T follicular helper cell (primary cell): ENCODE measurements around the gene STK35.

Experiments
- DNase-seq: peaks from one replicate; pipeline ENCODE4 v3.0.0-alpha.2; 2020; ENCODE audit warnings: low read depth

The STK35 gene

DNA sequence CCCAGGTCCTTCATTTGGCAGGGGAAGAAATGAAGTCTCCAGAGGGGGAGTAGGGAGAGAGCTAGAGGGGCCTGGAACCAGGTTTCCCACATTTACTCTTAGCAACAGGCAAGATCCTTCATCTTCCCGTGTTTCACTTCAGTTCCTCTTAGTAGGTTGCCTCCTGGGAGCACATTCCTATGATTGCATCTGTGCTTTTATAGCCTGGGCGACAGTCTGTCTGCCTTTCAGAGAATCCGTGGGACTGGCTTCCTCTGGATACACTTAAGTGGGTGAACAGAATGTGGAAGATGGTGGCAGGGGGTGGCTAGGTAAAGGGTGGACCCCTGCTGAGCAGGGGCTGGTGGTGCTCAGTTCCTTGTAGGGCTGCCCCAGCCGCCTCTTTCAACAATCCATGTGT, 33.4 kb downstream of the STK35 start:
- DNase-seq, result no peak

DNA sequence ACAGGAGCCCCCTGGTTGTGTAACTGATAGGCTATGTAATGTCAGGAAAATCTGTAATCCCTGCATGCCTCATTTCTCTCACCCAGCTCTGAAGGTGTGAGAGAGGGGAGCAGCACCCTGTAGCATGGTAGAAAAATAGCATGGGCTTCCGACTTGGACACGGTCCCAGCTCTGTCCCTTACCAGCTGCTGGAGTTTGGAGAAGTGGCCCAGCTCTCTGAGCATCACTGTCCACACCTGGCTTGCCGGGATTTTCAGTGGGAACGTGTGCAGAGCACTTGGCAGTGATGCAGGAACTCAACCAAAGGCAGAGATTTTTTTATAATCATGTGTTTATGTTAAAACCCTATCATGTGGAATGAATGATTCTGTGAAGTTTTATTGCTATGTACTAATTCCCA, 34.6 kb downstream of the STK35 start:
- DNase-seq, result no peak

DNA sequence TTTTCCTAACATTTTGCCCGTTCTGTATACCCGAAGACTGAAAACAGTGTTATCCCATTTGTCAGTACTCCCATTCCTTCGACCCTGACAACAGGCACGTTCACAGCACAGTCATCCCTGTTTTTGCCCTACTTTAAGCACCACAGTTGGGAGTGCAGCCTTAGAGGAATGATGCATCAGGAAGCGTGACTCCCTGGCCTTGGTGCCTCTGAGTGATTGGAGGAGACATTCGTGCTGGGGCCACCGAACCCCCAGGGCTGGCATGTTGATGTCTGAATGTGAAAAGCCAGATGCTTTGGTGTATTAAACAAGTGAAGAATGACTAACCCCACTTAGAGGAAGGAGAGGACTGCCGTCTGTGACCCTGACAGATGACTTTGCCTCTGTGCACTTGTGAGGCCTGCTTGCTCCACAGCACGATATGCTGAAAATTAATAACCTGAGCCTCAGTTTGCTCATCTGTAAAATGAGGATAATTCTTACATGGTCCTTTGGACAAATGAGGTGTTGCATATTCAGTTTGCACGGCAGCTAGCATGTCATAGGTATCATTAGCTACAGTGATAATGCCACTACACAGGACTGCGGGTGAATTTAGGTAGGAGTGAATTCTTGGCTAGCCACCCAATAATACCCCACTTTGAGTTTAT, 36.0 kb downstream of the STK35 start:
- DNase-seq, result no peak

DNA sequence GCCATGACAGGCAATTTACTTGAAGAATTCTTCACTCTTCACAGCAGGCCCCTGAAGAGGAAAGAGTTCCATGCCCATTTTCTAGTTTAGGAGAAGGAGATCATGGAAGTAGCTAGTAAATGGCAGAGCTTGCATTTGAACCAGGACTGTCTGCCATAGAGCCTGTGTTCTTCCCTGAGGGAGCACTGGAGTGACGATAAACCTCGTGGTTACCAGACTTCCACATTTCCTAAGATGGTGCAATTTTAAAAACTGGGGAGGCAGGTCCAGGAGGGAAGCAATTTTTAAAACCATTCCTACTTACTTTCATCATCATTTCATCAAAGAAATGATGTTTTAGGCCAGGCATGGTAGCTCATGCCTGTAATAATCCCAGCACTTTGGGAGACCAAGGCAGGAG, 36.8 kb downstream of the STK35 start:
- DNase-seq, result no peak

DNA sequence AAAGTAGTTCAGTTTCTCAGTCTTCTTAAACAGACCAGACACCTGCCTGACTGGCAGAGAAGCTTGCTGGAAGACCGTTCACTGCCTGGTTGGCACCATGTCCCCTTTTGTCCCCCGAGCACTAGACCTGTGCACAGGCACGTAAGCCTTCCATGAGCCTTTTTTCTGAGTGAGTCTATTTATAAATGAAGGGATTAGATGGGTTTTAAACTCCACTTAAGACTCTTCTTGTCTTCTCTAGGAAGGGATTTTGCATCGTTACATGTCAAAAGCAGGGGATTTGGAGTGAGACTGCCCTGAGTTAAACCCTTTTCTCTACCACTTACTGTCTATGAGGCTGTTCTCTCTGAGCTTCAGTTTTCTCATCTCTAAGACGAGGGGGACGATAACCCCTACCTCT, 37.6 kb downstream of the STK35 start:
- DNase-seq, result no peak

DNA sequence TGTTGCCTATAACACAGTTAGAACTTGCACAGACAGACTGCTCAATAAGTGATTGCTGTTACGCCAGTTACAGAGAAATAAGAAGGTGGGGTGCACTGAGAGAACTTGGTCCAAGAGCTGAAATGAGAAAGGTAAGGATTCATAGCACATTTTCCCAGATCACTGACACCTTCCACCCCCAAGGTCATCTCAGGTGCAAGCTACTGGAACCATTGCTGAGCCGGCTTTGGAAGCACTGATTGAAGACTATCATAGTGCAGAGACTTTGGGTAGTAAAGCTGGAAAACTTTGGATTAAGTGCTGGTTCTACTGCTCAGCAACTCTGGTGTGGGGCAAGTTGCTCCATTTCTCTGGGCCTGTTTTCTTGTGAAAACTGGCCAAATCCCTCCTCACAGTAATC, 38.1 kb downstream of the STK35 start:
- DNase-seq, result no peak

DNA sequence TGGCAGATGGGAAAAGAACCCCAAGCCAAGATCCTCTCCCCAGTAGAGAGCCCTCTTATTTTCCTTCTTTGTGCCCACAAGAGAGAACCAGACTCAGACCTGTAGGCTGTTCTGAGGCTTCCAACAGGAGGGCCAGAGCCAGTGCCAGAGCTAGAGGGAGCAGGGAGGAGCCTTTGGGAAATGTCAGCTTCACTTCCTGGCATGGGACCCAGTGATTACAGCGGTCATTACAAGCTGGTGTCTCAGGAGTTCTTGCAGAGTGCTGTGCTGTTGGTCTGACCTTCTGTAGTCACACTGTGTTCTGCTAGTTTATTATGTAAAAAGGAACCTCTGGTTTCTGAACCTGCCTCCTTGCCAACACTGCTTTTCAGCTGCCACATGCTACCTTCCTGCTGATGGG, 38.9 kb downstream of the STK35 start:
- no peak for DNase-seq

DNA sequence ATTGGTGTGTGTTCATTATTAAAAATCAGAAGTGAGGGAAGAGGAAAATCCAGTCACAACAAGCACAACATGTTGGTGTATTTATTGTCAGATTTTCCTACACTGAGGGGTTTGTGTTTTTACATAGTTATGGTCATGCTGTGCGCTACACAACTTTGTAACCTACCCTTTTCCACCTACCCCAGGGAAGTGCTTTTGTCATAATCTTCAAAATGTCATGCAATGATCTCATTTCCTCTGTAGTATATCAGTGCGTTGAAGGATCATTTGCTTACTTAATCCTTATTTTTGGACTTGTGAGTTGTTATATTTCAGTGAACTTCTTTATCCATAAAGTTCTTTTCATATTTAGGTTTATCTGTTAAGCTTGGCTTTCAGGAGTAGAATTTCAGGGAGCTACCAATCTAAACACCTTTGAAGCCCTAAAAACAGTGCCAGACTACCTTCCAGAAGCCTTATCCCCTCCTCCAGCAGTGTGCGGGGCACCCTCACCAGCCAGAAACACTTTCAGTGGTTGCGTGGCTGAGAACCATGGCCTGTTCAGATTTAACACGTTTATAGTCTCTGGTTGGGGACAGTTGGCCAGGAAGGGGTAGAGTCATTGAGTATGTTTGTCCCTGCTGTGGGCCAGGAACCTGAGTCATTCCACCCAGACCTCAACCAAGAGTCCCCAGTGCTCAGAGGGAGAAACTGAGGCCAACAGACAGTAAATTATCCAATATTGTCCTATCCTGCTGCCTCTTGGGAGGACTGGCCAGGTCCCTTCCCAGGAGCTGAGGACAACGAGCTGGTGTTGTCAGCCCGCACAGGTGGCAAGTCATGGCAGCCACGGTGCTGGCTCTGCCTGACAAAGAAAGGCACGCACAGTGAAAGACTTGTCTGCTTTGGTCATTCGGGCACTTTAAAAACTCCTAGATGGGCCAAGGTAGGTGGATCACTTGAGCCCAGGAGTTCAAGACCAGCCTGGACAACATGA, 40.3 kb downstream of the STK35 start:
- no peak for DNase-seq

DNA sequence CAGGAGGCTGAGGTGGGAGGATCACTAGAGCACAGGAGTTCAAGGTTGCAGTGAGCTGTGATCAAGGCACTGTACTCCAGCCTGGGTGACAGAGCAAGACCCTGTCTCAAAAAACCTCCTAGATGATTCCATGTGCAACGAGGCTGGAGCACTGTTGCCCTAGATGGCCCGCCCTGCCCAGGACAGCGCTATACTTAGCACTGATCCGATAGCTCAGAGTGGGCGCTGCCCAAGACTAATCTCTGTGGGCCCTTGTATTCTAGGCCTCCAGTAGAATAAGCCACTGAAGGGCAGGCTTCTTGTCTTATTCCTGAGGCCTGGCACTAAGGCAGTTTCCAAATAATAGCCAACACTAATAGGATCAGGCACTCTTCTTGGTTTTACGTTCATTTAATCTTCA, 41.0 kb downstream of the STK35 start:
- no peak for DNase-seq

DNA sequence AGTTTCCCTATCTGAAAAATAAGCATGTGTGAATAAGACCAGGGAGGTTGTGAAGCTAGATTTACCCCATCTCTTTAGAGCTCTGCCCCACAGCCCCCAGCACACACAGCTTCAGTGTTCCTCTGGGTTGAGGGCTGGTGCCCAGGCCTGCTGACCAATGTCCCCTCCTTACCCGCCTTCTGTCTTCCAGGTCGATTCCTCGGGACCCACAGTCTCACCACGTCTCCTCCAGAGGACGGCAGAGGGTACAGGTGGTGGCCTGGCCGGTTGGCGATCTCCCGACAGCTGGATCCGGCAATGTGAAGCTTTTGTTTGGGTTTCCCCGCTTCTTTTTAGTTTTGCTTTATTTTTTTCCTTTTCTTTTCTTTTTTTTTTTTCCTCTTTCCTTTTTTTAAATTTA, 42.0 kb downstream of the STK35 start:
- DNase-seq, result no peak

DNA sequence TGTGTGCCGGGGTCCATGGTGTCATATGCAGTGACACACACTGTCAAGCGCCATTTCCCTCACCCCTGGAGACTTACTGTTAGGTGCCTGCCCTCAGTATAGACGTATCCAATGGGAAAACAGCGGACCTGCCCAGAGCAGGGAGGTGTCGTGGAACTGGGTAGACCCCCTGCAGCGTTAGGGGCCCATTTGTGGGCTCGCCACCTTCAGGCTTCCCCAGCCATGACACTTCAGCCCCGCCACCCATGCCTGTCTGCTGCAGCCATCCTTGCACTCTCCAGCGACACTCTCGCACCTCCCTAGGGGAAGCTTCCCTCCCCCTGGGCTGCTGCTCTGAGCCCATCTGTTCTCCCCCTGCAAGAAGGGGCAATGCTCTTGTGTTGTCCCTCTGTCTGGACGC, 43.2 kb downstream of the STK35 start:
- DNase-seq, result no peak

DNA sequence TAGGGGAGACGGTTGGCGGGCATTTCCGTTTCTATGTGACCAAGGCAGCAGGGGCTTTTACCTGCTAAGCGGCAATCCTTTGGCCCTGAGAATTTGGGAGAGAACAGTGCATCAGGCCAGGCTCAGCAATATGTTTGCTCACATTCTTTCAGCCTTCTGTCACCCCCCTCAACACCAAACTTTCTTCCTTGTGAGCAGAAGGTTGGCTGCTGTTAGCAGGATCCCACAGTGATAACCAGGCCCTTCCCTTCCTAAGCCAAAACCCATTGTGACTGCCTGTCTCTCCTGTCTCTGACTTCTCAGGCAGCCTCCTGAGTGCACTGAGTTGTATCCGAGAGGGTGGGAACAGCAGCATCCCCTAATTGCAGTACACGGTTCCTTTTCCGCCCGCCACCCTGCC, 43.7 kb downstream of the STK35 start:
- no peak for DNase-seq

DNA sequence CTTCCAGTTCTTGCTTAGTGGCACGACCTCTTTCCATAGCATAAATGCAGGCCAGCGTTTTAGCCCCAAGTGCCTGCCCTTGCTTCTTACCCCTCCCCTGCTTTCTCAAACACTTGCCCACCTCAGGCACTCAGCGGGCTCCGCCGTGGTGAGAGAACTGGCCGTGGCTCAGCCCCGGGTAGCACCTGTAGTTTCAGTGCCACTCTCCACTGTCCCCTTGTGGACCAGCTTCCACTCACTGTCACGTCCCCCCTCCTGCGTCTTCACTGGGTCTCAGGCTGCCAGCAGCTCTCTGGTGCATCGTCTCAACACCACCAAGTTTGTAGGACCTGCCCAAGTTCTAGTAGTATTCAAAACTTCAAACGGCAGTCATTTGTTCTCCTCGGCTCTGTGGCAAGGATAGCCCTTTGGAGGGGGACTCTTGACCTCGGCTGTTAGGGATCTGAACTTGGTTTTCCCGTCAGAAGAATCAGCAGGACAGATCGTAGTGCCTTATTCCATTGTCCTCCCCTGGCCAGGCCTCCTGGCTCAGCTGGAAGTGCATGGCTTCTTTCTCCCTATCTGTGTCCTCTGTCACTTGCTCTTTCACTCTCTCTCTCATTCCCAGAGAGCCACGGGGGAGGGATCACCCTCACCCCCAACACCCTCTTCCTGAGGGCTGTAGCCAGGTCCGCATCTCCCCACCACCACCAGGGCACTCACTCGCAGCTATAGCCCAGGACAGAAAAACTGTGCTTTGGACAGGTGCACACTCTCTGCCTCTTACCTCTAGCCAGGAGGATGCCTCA, 44.6 kb downstream of the STK35 start:
- no peak for DNase-seq

DNA sequence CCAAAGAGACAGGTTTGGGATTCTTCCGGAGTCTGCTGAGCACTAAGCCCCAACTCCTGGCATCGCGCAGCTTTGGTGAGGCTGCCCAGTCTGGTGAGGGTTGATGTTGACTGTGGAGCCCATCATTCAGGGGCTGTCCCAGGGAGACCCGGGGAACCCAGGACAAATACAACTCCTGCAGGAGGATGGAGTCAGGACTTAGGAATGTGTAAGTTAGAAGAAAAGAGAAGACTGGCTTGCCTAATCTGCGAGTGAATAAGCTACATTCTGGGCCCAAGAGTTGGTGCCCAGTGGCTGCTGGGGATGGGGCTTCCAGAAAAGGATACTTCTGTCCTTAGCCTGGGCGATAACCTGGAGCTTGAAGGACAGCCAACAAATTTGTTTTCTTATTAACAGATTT, 47.9 kb downstream of the STK35 start:
- DNase-seq, result no peak

DNA sequence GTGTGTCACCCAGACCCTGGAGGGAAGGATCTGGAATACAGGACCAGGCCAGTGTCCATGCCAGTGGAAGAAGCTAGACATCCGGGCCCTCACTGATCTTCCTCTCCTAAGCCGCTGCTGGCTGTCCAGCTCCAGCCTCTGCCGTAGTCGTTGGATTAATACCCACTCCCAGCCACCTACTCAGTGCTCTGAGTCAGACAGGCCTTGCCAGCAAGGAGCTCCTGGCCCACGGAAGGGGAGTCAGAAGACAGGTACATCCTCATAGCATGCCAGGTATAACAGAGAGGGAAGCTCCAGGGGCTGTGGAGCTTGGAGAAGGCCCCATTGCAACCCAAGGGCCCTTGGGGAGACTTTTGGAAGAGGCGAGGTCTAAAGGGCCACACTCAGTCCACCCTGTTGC, 49.0 kb downstream of the STK35 start:
- DNase-seq, result no peak

DNA sequence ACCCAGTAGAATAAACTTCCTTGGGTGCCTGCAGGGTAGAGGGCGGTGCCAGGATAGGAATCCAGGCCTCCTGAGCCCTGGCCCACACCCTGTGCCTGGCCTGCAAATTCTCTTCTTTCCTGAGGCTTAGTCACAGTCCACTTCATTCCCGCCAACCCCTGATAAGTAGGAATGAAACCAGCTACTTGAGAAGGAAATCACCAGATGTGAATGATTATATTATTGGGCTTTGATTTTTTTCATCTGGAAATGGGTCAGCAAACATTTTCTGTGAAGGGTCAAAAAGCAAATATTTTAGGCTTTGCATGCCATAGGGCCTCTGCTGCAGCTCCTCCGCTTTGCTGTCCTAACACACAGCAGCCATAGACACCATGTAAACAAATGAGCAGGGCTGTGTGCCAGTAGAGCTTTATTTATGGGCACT, 50.2 kb downstream of the STK35 start:
- no peak for DNase-seq

DNA sequence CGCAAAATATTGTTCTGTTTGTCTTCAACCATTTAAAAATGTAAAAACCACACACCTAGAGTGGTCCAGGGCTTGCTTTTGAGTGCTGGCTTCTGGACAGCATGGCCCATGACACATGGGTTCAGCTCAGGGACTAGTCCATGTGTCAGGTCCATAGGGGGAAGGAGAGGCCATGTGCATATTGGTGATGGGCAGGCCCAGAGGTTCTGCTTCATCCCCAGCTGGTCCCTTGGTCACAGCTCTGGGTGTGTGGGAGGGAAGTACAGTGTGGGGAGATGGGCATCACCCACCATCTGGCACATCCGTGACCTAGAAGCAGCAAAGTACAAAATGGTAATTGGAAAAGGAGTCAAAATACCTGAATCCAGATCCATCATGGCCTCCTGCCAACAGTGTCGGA, 50.7 kb downstream of the STK35 start:
- DNase-seq, result no peak

DNA sequence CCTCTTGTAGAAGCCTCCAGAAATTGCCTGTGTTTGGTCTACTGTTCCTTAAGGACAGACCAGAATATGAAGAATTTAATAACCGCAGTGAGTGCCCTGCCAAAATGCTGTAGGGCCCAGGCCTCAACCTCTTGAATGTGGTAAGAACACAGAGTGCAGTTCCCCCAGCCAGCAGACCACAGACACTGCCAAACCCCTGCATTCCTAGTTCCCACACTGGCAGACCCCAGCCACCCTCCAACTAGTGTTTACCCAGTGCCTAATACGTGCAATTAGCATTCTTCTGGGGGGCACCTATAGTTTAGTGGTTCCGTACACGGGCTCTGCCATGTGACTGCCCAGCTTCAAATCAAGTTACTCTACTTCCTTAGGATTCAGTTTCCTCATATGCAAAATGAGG, 51.7 kb downstream of the STK35 start:
- no peak for DNase-seq

DNA sequence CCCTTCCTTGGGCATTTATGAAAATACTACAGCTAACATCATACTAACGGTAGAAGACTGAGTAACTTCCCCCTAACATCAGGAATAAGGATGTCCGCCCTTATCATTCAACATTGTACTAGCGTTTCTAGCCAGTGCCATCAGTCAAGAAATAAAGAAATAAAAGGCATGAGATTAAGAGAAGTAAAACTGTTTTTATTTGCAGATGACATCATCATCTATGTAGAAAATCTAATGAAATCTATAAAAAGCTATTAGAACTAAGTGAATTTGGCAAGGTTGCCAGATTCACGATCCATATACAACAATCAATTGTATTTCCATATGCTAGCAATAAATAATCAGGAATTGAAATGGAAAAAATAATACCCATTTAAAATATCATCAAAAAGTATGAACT, 54.6 kb downstream of the STK35 start:
- DNase-seq, result no peak

DNA sequence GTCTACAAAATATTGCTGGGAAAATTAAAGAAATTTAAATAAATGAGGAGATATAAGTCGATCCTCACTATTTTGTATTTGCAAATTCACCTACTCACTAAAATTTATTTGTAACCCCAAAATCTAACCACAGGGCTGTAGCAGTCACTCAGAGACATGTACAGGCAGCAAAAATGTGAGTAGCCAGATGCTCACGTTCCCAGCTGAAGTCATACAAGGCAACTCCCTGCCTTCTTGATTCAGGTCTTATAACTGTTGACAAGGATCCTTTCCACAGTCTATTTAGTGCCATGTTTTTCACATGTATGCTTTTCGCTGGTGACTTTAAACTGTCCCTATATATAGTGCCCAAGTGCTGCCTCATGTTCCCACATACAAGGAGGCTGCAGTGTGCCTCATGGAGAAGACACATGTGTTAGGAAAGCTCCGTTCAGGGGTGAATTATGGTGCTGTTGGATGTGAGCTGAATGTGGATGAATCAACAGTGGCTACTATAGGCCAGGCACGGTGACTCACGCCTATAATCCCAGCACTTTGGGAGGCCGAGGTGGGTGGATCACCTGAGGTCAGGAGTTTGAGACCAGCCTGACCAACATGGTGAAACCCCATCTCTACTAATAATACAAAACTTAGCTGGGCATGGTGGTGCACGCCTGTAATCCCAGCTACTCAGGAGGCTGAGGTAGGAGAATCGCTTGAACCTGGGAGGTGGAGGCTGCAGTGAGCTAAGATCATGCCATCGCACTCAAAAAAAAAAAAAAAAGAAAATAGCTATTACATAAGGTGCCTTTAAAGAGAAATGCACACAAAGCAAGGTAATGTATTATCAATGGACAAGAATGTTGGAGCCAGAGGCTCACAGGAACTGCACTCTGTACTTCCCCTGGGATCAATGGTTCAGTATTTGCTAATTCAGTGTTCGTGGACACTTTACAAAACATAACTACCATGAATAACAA, 55.3 kb downstream of the STK35 start:
- no peak for DNase-seq

DNA sequence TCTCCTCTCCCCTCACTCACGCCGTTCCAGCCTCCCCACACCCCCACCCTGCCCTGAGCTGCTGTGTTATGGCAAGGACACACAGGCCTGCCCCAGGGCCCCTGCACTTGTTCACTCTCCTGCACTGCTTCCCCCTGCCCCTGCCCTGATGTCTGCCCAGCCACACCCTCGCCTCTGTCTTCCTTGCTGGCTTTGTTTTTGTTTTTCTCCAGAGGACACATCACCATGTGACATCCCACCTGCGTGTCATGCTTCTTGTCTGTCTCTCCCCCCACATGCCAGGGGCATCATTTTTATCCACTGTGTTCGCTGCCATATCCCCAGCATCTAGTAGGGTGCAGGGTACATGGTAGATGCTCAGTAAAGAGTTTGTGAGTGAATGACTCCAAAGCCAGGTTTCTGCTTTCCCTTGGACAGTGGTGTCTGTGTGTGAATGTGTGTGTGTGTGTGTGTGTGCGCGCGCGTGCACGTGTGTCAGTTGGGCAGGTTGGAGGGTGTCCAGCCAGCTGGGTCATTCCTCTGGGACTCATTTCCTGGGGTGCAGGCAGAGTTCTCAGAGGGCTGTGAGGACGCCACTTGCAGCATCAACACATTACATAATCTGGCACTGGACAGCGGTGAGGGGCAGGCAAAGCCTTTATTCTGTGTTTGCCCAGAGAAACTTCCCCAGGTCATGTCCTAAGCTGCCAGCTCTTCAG, 60.6 kb downstream of the STK35 start:
- DNase-seq, result no peak
